ENCODE results near the gene RNGTT.

DNA sequence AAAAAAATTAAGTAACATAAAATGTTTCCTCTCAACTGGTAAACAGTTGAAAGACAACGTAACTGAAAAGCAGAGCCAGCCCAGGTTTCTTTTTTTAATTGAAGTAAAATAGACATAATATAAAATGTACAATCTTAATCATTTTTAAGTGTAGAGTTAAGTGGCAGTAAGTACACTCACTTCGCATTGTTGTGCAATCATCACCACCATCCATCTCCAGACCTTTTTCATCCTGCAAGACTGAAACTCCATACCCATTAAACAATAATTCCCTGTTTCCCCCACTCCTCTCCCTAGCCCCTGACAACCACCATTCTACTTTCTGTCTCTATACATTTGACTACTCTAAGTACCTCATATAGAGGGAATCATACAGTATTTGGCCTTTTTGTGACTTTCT, 395.7 kb downstream of the RNGTT start:
- TF ChIP-seq, protein P1, sequence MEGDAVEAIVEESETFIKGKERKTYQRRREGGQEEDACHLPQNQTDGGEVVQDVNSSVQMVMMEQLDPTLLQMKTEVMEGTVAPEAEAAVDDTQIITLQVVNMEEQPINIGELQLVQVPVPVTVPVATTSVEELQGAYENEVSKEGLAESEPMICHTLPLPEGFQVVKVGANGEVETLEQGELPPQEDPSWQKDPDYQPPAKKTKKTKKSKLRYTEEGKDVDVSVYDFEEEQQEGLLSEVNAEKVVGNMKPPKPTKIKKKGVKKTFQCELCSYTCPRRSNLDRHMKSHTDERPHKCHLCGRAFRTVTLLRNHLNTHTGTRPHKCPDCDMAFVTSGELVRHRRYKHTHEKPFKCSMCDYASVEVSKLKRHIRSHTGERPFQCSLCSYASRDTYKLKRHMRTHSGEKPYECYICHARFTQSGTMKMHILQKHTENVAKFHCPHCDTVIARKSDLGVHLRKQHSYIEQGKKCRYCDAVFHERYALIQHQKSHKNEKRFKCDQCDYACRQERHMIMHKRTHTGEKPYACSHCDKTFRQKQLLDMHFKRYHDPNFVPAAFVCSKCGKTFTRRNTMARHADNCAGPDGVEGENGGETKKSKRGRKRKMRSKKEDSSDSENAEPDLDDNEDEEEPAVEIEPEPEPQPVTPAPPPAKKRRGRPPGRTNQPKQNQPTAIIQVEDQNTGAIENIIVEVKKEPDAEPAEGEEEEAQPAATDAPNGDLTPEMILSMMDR (IDR thresholded peaks at IDR 0.05), result no peak
- TF ChIP-seq EP300 (IDR thresholded peaks at IDR 0.05), result no peak
